DND-41 (cell line): ENCODE data around the gene STK24.

Experiments used
- CTCF ChIP-seq: IDR thresholded peaks from 2 replicates; pipeline ENCODE4 v1.5.1; 2012; ENCODE audit warnings: borderline replicate concordance, low read length, moderate library complexity, mild to moderate bottlenecking; ENCODE audit not compliant: poor library complexity, severe bottlenecking; ENCODE audit errors: extremely low read depth
- EZH2 ChIP-seq: IDR thresholded peaks from 3 replicates; pipeline ENCODE4 v1.6.1; 2012; ENCODE audit warnings: borderline replicate concordance, low read depth, mild to moderate bottlenecking, moderate library complexity, low read length, inconsistent platforms; ENCODE audit not compliant: severe bottlenecking

- TF ChIP-seq EZH2 (no peak), CTCF (no peak)
Measured at GRCh38 chr13:98415326-98416070, 161.4 kb downstream of the STK24 start.
